ENCODE data around the gene UBE2D1. TPM values are rescaled to one million over a fixed set of nuclear protein-coding genes. Genes with fewer than 3 reads are reported as not detected.

The UBE2D1 gene
- total RNA-seq, 2 donors from 2014 or later: 14.6 to 18.4 TPM

- H3K4me3 ChIP-seq: no peak overlapping the region
- H3K27me3 ChIP-seq: no peaks in the 10 kb centered on the region
- H3K9me3 ChIP-seq: no peaks in the 10 kb centered on the region
- no peak for TF ChIP-seq CTCF (IDR thresholded peaks at IDR 0.05)
- no peak overlapping the region for H3K9ac ChIP-seq (ENCODE audit: low read depth in 2 of 2, low read length in 2 of 2)
- H3K36me3 ChIP-seq: no peaks in the 10 kb centered on the region
- H3K27ac ChIP-seq: no peak overlapping the region
- DNase-seq: no peak
- intact Hi-C loops (cut with DNase I): no loop called here
- no peaks in the 10 kb centered on the region for H3K4me1 ChIP-seq
Observed at GRCh38 chr10:58397830-58398229, 63.0 kb downstream of the UBE2D1 start.

- no peak for DNase-seq
- Histone ChIP-seq H3K9ac (ENCODE audit: low read depth in 2 of 2, low read length in 2 of 2) (no peak overlapping the region), H3K27ac (no peak overlapping the region), H3K27me3 (no peaks in the 10 kb centered on the region), H3K4me1 (no peaks in the 10 kb centered on the region), H3K4me3 (no peak overlapping the region), H3K36me3 (no peaks in the 10 kb centered on the region), H3K9me3 (no peaks in the 10 kb centered on the region)
- intact Hi-C loops (cut with DNase I): no loop called here
- no peak for TF ChIP-seq CTCF (IDR thresholded peaks at IDR 0.05)
Observed at GRCh38 chr10:58399410-58399809, 64.6 kb downstream of the UBE2D1 start.

- no peaks in the 10 kb centered on the region for H3K9me3 ChIP-seq
- no peak overlapping the region for H3K9ac ChIP-seq (ENCODE audit: low read depth in 2 of 2, low read length in 2 of 2)
- no peak for TF ChIP-seq CTCF (IDR thresholded peaks at IDR 0.05)
- no peak overlapping the region for H3K4me3 ChIP-seq
- no peaks in the 10 kb centered on the region for H3K36me3 ChIP-seq
- no peaks in the 10 kb centered on the region for H3K27me3 ChIP-seq
- no peak for DNase-seq
- no peak overlapping the region for H3K27ac ChIP-seq
- no peaks in the 10 kb centered on the region for H3K4me1 ChIP-seq
- intact Hi-C loops (cut with DNase I): no loop called here
Observed at GRCh38 chr10:58400609-58401008, 65.8 kb downstream of the UBE2D1 start.

GRCh38 chr10:58404001-58404400 is 69.2 kb downstream of the UBE2D1 start:
- DNase-seq: no peak
- Histone ChIP-seq H3K27ac (no peak overlapping the region), H3K27me3 (no peaks in the 10 kb centered on the region), H3K4me3 (no peak overlapping the region), H3K36me3 (no peaks in the 10 kb centered on the region), H3K9me3 (no peaks in the 10 kb centered on the region), H3K9ac (ENCODE audit: low read depth in 2 of 2, low read length in 2 of 2) (no peak overlapping the region), H3K4me1 (no peaks in the 10 kb centered on the region)
- intact Hi-C loops (cut with DNase I): no loop called here
- TF ChIP-seq CTCF (IDR thresholded peaks at IDR 0.05): no peak

GRCh38 chr10:58409956-58410610 is 75.3 kb downstream of the UBE2D1 start:
- no peak overlapping the region for H3K9ac ChIP-seq (ENCODE audit: low read depth in 2 of 2, low read length in 2 of 2)
- H3K36me3 ChIP-seq: no peaks in the 10 kb centered on the region
- H3K27me3 ChIP-seq: no peaks in the 10 kb centered on the region
- H3K4me1 ChIP-seq: no peaks in the 10 kb centered on the region
- H3K27ac ChIP-seq: no peak overlapping the region
- DNase-seq: no peak
- intact Hi-C loops (cut with DNase I): no loop called here
- no peak for TF ChIP-seq CTCF (IDR thresholded peaks at IDR 0.05)
- no peaks in the 10 kb centered on the region for H3K9me3 ChIP-seq
- H3K4me3 ChIP-seq: no peak overlapping the region
